CD4-positive, alpha-beta T cell treated with Interleukin-12 subunit alpha and Interleukin-12 subunit beta, for 1 hour (primary cell): ENCODE data around the gene REV1.

ENCODE experiments used
- DNase-seq: peaks from one replicate; pipeline ENCODE4 v3.0.0-alpha.2; 2020

REV1 gene

GRCh38 chr2:99445065-99445464, 44.8 kb downstream of the REV1 start:
- DNase-seq: no peak

DNA sequence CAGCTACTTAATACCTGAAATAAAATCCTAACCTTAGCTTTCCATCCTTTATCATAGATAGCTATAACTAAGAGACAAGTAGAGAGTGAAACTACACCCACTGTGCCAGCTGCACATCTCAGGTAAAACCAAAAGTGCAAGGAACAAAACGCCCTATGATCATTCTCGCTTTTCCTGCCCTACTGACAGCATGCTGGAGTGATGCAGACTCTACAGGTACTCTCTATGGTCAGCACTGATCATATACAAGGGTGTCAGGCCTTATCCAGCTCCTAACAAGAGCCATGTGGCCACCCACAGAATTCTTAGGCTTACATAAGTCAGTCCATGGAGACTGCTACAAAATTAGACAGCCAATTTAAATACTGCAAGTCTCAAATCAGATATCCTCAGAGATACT, 45.6 kb downstream of the REV1 start:
- no peak for DNase-seq

DNA sequence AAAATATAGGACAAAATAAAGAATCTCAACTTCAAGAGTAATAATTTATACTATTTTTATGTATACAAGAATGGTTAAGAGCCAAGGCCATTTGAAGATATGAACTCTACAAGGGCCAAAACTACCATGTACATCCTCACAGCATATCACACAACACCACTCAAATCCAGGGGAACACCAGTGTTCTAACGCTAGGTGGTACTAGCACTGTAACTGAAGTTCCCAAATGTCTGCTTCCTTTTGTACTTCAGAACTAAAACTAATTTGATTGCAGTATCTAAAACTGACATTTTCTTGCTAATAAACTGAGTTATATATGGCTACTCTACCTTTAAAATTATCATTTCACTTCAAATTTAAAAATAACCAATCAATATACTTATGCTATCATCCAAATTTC, 47.0 kb downstream of the REV1 start:
- DNase-seq: no peak

GRCh38 chr2:99439971-99440505, 49.8 kb downstream of the REV1 start:
- no peak for DNase-seq

DNA sequence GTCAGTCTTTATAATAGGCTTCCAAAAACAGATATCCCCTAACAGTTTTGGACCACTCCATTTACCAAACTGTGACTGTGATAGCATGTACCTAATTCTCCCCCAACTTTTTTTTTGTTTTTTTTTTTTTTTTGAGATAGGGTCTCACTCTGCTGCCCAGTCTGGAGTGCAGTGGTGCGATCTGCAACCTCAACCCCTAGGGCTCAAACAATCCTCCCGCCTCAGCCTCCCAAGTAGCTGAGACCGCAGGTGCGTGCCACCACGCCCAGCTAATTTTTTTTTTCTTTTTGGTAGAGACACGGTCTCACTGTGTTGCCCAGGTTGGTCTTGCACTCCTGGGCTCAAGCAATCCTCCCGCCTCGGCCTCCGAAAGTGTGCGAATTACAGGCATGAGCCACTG, 52.9 kb downstream of the REV1 start:
- DNase-seq: no peak

- DNase-seq: no peak
Measured at GRCh38 chr2:99433340-99433739, 56.5 kb downstream of the REV1 start.

DNA sequence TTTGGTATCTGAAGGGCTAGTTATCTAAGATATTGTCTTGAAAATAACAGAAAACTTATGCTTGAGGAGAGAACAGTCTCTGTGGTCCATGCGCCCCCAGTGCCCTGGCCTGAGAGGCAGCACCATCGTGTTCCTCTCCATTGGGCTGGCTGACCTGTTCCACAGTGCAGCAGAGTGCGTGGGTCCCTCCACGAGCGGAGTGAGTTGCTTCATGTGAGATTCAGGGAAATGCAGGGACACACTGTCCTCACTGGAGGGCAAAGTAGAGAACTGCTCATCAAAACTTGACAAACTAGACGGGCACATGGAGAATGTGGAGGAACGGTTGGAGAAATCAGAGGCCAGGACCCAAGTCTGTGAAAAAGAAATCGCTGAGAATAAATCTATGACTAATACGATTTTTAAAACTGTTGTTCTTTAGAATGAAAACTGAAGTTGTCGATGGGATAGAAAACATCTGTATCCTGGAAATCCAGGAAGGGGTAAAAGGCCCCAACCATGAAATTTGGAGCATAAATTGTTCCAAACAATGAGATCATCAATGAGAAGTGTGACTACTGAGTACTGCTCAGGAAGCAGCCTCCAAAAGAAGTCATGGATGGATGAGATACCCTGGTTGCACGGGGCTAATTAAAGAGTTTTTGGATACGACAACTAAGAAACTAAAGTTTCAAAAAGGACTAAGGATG, 58.1 kb downstream of the REV1 start:
- no peak for DNase-seq

DNA sequence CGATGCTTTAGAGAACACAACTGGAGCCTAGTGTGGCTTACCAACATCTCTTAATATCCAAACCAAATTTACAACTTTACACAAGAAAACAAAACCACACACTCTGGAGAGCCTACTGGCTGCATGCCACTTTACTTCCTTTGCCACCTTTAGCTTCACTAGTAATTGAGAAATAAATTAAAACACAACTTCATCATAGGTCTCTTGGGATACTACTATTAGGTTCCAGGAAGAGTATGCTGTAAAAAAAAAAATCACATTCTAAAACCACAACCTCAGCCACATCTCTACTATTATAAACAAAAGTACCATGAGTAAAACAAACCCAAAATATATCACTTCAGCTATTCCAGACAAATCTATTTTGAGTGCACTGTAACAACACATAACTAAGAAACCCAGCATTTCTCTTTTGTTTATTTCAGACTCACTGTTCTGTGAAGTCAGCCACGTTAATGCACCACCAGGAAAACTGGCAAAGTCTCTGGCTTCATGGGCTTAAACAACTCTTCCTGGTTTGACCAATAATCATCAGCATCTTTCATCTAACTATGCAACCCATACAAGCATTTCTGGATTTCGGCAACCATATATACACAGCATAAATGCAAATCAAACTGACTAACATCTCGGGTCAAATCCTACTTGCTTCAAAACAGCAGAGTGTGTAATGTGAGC, 59.1 kb downstream of the REV1 start:
- no peak for DNase-seq

GRCh38 chr2:99425022-99425421, 64.8 kb downstream of the REV1 start:
- DNase-seq: no peak

DNA sequence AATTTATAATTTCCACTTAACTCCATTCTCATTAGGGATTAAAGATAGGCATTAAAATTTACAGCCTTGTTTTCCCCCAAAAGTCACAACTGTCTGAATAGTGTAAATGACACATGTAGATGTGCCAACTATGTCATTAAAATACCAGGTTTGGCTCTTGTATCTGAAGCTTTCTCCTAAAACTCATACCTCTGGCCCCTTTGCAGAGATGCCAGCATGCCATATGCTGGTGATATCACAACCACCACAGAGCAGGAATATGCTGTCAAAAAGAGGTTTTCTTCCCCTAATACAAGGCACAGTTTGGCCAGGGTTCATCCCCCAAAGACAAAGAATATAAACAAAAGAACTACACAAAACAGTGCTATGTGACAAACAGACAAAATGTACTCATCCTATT, 65.4 kb downstream of the REV1 start:
- DNase-seq: no peak

DNA sequence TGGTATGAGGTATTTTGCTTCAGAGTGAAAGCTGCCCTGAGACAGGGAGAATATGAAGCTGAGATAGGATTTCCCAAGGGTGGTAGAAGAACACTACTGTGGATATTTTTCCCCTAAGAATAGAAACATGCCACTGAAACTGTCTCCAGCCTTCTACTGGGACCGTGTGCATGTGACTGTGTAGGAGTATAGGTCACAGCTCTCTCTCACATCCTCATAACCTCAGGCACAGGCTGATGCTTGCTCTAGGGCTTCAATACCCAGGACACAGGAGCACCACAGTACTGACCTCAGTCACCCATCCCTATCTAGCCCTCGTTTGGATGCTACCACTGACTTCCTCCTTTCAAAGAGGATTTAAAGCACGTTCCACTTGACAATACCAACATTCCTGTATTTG, 67.2 kb downstream of the REV1 start:
- DNase-seq: no peak

DNA sequence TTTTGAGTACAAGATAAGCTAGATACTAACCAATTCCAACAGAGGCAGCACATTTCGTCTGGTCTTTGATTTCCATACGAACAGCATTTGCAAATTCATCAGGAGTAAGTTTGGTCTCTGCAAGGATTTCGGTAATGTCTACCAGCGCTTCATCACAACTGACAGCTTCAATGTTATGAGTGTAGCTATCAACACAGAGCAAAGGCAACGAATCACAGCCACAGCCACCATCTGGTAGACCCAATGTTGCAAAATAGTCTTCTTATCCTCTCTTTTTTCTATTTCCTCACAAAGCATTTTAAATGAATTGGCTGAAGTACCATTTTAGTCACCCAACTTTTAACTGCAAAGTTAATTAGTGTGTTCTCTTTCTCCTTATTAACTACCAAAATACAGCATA, 68.3 kb downstream of the REV1 start:
- DNase-seq: no peak

- no peak for DNase-seq
Measured at GRCh38 chr2:99420751-99421299, 69.0 kb downstream of the REV1 start.

DNA sequence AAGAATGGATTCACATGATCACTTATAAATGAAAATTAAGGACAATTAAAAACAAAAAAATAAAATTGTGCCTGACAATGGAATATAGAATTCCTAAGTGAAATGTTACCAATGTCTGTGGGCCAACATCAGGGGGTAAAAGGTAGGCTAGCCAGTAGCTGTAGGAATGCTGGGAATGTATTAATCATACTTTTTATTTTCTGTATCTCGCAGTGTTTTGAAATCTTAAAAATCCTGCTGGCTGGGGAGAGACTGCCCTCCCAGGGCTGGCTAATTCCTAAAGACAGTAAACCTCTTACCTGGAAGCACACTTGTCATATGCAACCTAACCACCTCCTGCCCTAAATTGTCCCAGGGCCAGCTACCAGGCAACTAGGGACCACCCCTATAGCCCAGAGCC, 69.8 kb downstream of the REV1 start:
- no peak for DNase-seq

DNA sequence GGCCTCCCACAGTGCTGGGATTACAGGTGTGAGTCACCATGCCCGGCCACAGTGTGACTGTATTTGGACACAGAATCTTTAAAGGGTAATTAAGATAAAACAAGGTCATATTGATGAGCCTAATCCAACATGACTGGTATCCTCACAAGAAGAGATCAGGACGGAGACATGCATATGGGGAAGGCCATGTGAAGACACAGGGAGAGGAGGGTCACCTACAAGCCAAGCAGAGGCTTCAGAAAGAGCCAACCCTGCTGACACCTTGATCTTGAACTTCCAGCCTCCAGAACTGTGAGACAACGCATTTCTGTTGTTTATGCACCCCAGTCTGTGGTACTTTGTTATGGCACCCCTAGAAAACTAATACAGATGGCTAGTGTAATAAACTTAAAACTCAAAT, 72.4 kb downstream of the REV1 start:
- DNase-seq: no peak

- no peak for DNase-seq
Measured at GRCh38 chr2:99414566-99414965, 75.3 kb downstream of the REV1 start.

DNA sequence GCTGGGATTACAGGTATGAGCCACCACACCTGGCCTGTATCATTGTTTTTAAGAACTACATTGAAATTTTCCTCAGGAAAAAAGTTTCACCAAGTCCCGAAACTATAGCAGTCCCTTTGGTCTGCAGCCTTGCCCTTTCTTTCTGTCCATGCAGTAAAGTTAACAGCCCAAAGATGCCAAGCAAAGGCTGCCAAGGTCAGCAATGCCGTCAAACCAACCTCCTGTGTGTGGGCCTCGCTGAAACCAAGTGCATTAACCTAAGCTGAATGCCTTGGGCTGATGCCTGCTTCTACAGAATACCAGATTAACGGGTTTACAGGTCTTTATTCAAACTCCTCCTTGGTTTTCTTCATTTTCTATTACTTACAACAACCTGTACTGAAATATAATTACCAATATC, 79.5 kb downstream of the REV1 start:
- DNase-seq: no peak

DNA sequence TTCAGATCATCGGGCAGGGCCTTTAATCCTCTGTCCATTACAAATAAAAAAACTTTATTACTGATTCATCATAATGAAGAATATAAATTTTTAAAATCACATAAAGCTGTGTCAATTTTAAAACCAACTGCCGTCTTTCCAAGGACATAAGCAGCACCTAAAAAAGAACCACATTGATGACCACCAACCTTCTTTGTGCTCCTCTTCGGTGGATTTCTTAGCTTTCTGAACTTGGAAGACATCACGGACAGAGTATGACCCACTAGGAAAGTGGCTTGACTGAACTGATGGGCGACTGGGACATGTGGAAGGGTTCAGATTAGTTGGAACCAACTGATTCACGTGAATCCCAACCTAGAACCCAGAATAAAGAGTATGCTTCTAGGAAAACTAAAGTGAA, 83.7 kb downstream of the REV1 start:
- no peak for DNase-seq

GRCh38 chr2:99404797-99405669, 84.8 kb downstream of the REV1 start:
- DNase-seq: no peak

DNA sequence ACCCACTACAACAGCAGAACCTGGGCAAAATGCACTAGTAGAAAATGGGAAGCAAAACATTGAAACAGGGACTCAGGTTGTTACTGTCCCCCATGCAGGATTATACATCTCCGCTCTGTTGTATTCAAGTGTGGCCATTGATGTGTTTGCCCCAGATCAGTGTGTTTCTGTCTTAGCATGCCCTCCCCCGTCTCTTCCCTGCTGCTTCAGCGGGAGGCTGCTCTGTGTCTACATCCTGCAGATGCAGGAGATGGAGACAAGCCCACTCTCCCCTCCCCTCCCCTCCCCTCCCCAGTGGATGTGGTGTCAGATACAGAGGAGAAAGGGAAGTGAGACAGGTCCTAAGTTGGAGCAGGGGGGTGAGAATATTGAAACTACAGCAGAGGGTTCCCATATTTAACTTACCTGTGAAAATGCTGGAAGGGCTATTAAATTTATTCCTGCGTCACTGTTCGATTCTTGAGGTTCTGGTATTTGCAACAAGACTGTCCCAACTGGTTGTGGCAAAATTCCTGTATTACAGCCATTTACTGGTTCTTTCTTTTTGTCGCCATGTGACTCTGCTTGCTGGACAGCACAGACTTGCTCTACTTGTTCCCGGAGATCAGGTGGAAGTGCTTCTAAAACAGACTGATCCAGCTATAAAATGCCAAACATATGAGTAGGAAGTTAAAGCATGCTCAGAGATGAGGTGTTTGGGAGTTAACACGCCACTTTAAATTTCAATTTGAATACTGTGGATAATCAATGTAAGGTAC, 85.6 kb downstream of the REV1 start:
- no peak for DNase-seq

DNA sequence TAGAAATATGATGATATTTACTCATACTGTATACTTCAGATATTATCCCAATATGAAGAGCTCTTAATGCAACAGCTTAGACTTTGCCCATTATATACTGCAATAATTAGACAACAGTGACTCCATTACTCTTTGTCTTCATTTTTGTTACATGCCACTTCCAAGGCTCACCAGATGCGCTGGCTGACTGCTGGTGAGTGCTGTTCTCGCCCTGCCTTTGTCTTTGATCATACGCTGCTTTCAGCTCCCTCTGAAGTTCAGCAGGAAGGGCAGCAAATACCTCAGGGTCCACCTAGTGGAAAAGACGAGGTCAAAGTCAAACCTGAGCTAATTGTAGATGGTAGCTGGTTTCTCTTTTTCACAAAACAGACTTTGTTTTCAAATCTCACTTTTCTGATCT, 86.3 kb downstream of the REV1 start:
- DNase-seq: no peak

DNA sequence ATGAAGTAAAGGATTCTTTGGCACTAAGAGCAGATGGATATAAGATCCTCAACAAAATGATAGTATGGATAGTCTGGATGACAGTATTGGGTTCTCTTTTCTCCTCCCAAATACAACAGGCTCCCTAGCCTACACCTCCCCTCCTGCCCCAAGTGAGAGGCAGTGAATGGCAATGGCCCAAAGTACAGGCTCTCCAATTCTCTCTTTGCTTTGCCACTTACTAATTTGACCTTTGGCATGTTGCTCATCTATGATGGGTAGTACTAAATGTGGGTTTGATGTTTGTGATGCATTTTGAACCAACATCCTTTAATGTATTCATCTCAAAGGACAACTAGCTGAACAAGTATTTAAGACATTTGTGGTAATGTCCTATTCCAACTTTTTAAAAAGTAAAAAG, 86.7 kb downstream of the REV1 start:
- no peak for DNase-seq

GRCh38 chr2:99401841-99402240, 88.0 kb downstream of the REV1 start:
- DNase-seq: no peak
